Endometrial microvascular endothelial cells (primary cell): Measurements from ENCODE around the gene CMIP. TPM values are rescaled to one million over a fixed set of nuclear protein-coding genes. Genes with fewer than 3 reads are reported as not detected.

Experiments used
- in situ Hi-C: cut with HindIII; loops from 2 replicates; pipeline ENCODE4 v1.10.0; 2017; ENCODE audit warnings: low sequenced_read_pairs, low pct_unique_long_range_greater_than_20kb; ENCODE audit errors: inconsistent ontology term
- total RNA-seq: library from RNA; depleted of rRNA; stranded (reverse); fragments of >200 nt; gene quantifications from one replicate; pipeline ENCODE4 v1.2.3, GENCODE V29; 2015; ENCODE audit errors: inconsistent ontology term

CMIP gene
- total RNA-seq, 1 donor from 2014 or later: 16.5 TPM

- in situ Hi-C loops: no loop called here
Measured at GRCh38 chr16:81457326-81458133, 12.9 kb downstream of the CMIP start.

DNA sequence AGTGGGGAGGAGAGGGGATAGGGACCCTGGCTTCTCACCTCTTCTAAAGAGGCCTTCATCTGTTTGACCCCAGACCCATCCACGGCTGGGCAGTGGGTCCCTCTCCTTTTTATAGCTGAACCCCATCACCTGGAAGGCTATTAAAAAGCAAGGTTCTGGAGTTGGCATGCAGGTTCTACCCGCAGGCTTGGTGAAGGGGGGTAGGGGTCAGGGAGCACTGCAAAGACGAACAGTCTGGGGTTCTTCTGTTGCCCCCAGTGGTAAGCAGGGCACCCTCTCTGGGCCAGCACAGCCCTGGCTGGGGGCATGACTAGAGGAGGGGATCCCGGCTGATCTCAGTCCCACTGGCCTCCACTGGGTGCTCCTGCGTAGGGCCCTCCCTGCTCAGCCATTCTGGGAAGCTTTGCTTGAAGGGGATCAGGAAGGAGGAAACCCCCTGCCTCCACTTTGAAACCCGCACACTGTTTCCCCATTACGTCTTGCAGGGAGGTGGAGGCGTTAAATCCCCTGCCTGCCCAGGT lies 13.6 kb downstream of the CMIP start:
- in situ Hi-C loops: no loop called here

- in situ Hi-C loops: no loop called here
Measured at GRCh38 chr16:81458827-81459598, 14.4 kb downstream of the CMIP start.

GRCh38 chr16:81460075-81460474 lies 15.5 kb downstream of the CMIP start:
- in situ Hi-C loops: no loop called here

DNA sequence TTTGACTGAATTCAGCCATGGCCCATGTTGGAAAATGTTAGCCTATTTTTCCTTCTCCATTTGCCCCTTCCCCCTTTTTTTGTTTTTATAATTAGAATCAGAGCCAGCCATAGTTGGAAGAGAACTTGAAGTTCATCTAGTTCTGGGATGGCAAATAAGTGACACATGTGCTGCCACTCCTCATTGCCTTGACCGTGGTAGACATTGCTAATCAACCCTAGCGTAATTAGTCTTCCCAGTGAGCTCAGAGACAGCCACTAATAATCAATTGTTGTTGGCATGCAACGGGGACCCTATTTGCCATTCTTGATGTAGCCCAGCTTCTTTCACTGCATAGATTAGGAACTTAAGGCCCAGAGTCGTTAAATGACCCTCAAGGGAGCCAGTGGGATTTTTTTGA lies 16.6 kb downstream of the CMIP start:
- in situ Hi-C loops: no loop called here

DNA sequence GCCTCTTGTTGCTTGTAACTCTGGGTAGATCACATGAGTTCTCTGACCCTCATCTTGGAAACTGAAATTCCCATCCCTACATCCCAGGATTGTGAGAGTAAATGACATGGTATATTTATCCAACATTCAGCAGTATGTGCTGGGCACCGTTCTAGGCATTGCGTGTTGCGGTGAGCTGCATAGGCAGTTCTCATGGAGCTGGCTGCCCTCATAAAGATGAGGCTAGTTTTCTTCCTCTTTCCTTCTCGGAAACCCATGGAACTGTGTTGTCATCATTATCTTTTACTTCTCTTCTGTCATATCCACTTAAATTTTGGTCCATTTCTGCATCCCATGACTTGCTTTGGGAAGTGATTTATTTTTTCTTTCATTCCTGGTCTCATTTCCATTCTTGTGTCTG lies 17.2 kb downstream of the CMIP start:
- in situ Hi-C loops: no loop called here

DNA sequence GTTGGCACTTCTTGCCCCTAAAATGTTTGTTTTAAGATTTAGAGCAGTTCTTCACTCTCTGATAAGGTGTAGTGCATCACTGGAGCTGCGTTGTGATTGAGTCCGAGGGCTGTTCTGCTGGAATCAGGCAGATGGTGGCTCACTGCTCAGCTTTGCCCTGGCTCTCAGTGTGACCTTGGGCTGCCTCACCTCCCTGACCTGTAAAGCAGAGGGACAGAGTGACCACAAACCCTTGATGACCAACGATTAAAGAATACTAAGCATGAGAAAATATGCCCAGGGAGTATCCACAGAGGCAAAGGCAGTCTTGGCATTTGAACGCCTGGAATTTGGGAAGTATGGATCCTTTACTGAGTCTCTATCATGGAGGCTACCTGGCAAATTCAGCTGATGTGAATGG lies 18.1 kb downstream of the CMIP start:
- in situ Hi-C loops: no loop called here

DNA sequence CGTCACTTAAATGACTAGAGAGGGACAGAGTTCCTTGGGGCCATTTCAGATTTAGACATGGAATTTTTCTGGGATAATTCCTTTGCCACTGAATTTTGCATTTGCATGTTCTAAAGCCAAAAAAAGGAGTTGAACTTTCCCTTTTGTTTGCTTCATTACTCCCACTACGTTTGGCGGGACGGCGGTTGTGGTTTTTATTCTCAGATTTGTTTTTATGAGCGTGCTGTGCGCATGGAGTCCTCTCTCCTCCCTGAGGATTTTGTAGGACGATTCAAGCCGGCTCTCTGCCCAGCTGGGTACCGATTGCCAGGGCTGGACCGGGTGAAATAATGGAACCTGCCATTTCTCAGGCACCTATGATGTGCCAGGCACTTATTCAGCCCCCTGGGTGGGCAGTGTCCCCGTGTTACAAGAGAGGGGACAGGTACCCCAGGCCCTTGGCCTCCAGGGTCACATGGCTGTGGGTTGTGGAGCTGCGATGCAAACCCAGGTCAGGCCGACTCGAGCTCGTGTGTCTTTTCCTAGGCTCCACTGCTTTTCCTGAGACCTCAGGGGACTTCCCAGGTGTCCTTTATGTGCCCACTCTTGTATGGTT lies 18.8 kb downstream of the CMIP start:
- in situ Hi-C loops: no loop called here

- in situ Hi-C loops: no loop called here
Measured at GRCh38 chr16:81464279-81464678, 19.7 kb downstream of the CMIP start.

- in situ Hi-C loops: no loop called here
Measured at GRCh38 chr16:81465375-81465943, 20.9 kb downstream of the CMIP start.

- in situ Hi-C loops: no loop called here
Measured at GRCh38 chr16:81466356-81466980, 21.9 kb downstream of the CMIP start.

DNA sequence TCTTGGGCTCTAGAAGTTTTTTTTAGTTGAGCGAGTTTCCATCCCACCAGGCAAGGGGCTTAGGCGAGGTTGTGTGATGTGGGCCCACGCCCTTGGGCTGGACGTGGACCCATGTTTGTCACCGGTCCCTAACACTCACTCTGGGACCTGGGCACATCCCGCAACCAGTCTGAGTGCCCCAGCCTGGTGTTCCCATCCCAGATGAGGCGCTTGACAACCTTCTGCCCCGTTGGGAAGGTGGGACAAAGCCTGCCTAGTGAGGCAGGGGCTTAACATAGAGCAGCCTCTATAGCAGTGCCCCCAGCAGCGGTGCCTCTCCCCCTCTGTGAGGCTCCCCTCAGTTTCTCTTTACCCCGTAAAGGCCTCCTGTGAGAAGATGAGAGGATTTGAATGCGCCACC lies 22.5 kb downstream of the CMIP start:
- in situ Hi-C loops: no loop called here

DNA sequence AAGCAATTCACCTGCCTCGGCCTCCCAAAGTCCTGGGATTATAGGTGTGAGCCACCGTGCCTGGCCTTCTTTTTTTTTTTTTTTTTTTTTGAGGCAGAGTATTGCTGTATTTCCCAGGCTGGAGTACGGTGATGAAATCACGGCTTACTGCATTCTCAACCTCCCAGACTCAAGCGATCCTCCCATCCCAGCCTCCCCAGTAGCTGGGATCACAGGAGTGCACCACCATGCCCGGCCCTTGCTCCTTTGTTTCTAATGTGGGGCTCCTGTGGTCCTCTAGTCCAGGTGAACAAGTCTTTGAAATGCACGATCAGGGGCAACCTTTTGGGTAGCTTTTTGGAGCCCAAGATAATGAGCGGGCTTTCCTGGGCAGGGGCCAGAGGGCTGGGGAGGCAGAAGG lies 23.2 kb downstream of the CMIP start:
- in situ Hi-C loops: no loop called here

DNA sequence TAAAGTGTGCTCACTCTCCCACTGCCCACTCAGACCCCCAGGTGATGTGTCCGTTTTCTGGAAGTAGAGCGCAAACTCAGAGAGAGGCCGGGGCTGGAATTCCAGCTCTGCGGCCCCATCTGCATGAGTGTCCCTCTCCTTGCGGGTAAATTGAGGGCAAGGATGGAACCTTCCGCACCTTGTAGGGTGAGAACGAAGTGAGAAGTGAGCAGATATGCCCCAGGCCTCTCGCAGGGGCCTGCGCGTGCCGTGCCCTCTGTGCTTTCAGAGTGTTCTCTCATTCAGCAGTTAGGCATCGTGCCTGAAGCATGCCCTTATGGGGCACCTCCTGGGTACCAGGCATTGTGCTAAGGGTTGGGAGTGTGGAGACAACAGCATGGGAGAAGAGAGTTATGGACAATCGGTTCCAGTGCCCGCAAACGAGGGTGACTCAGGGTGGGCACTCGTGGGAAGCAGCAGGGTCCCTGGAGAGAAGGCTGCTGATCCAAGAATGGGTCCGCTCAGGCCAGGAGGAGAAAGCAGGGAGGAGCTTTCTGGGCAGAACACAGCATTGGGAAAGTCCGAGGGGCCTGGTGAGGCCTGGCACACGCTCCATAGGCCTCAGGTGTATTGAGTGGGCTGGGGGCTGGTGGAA lies 23.8 kb downstream of the CMIP start:
- in situ Hi-C loops: no loop called here

DNA sequence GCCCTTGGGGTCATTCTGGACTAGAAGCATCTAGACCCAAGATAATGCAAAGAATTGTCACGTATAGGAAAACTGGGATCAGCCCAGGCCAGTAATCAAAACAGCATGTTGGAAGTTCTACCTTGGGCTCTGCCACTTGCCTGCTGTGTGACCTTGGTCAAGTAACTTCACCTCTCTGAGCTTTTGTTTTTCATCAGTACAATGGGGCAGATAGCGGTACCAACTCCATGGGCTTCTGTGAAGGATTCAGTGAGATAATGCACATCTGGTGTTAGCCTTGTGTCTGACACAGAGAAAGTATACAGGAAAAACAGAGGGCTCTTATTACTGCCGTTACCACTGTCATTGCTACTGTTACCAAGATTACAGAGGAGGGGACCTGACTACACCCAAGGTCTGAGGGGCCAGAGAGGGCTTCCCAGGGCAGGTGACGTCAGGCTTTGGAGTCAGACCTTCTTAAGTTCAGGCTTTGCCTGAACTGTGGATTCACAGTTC lies 24.6 kb downstream of the CMIP start:
- in situ Hi-C loops: no loop called here

- in situ Hi-C loops: no loop called here
Measured at GRCh38 chr16:81469710-81470535, 25.3 kb downstream of the CMIP start.

DNA sequence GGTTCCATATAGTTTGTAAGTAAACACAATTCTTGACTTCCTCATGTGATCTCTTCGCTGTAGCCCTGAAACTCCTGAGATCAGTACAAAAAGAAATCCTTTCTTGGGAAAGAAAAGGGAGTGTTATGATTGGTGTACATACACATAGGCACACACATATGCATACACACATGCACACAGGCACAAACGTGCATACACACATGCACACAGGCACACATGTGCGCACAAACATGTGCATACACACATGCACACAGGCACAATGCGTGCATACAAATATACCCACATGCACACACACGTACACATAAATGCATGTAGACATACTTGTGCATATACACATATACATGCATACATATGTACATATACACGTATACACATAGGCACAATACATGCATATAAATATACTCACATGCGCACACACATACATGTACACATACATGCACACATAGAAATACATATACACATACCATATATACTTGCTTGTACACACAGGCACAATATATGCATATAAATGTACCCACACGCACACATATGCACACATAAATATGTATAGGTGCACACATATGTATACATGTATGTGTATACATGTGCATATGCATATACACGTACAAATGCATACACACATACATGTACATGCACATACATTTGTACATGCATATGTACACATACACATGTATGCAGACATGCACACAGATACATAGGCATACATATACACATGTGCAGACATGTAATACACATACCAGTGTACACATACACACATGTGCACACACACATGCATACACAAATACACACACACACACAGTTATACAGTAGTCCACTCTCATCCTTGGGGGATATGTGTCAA lies 26.4 kb downstream of the CMIP start:
- in situ Hi-C loops: no loop called here
